DND-41 (cell line): ENCODE measurements around the gene POLR3B.

Experiments
- ATAC-seq: fragments of 200-7000 bp; cut with Tn5 transposase; 3 replicates; pipeline ENCODE4 v1.9.1; 2021; ENCODE audit warnings: low read depth; ENCODE audit not compliant: insufficient read depth
- DNase-seq: peaks from one replicate; pipeline ENCODE4 v3.0.0-alpha.2; 2020
- H2AFZ ChIP-seq: 2 replicates; pipeline ENCODE4 v1.6.0; 2012; ENCODE audit warnings: low read depth, low read length
- H3K27ac ChIP-seq: 2 replicates; pipeline ENCODE4 v1.5.1; 2012; ENCODE audit warnings: low read length, inconsistent platforms
- H3K27me3 ChIP-seq: fragments of 200-600 bp; sonication (generic); 2 replicates; pipeline ENCODE4 v1.6.0; 2012; ENCODE audit warnings: low read length, mild to moderate bottlenecking, inconsistent platforms; ENCODE audit not compliant: insufficient read depth, poor library complexity
- H3K36me3 ChIP-seq: 2 replicates; pipeline ENCODE4 v1.5.1; 2012; ENCODE audit warnings: low read length, inconsistent platforms; ENCODE audit not compliant: insufficient read depth
- H3K4me1 ChIP-seq: 2 replicates; pipeline ENCODE4 v1.5.1; 2012; ENCODE audit warnings: mild to moderate bottlenecking, low read length; ENCODE audit not compliant: insufficient read depth
- H3K4me2 ChIP-seq: 2 replicates; pipeline ENCODE4 v1.6.0; 2012; ENCODE audit warnings: mild to moderate bottlenecking, moderate library complexity, low read length, inconsistent platforms; ENCODE audit not compliant: insufficient read depth
- H3K4me3 ChIP-seq, 2 experiments: fragments of 200-600 bp in 1 of 2; shearing (Covaris generic) in 1 of 2; 2 replicates each; pipeline ENCODE4 v1.5.1; 2012 to 2016; ENCODE audit warnings: inconsistent platforms in 2 of 2, low read length in 2 of 2, mild to moderate bottlenecking in 2 of 2, low read depth in 1 of 2, moderate library complexity in 1 of 2
- H3K79me2 ChIP-seq: 2 replicates; pipeline ENCODE4 v1.6.0; 2012; ENCODE audit warnings: low read length, inconsistent platforms; ENCODE audit not compliant: insufficient read depth
- H3K9ac ChIP-seq: 2 replicates; pipeline ENCODE4 v1.6.0; 2012; ENCODE audit warnings: low read depth, mild to moderate bottlenecking, inconsistent platforms, low read length, moderate library complexity
- H3K9me3 ChIP-seq: 2 replicates; pipeline ENCODE4 v1.5.1; 2012; ENCODE audit warnings: low read length, moderate library complexity, mild to moderate bottlenecking, inconsistent platforms; ENCODE audit not compliant: insufficient read depth, severe bottlenecking
- H4K20me1 ChIP-seq: 2 replicates; pipeline ENCODE4 v1.6.0; 2012; ENCODE audit warnings: low read length; ENCODE audit not compliant: insufficient read depth
- EZH2 ChIP-seq: IDR thresholded peaks from 3 replicates; pipeline ENCODE4 v1.6.1; 2012; ENCODE audit warnings: borderline replicate concordance, low read depth, mild to moderate bottlenecking, moderate library complexity, low read length, inconsistent platforms; ENCODE audit not compliant: severe bottlenecking
- TF ChIP-seq, protein P1 (sequence below): IDR thresholded peaks from 2 replicates; pipeline ENCODE4 v1.5.1; 2012; ENCODE audit warnings: borderline replicate concordance, low read length, moderate library complexity, mild to moderate bottlenecking; ENCODE audit not compliant: poor library complexity, severe bottlenecking; ENCODE audit errors: extremely low read depth

The POLR3B gene

DNA sequence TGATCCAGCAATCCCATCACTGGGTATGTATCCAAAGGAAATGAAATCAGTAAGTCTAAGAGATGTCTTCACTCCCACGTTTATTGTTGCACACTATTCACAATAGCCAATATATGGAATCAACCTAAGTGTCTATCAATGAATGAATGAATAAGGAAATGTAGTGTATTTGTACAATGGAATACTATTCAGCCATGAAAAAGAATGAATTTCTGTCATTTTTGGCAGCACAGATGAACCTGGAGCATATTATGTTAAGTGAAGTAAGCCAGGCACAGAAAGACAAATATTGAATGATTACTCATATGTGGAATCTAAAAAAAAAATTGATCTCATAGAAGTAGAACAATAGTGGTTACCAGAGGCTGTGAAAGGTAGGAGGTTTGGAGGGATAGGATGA is 194.7 kb downstream of the POLR3B start:
- Histone ChIP-seq H3K4me2 (no peak overlapping the region), H3K27ac (no peak overlapping the region), H3K4me1 (no peaks in the 10 kb centered on the region), H3K9ac (no peak overlapping the region), H3K27me3 (no peaks in the 10 kb centered on the region), H3K79me2 (no peaks in the 10 kb centered on the region), H3K36me3 (no peaks in the 10 kb centered on the region), H3K9me3 (peaks cover 5% of the 10 kb centered on the region), H2AFZ (no peak overlapping the region), H3K4me3 (no peak overlapping the region), H4K20me1 (no peaks in the 10 kb centered on the region)
- DNase-seq = no peak
- no peak for ATAC-seq
- no peak for TF ChIP-seq EZH2
- TF ChIP-seq, protein P1, sequence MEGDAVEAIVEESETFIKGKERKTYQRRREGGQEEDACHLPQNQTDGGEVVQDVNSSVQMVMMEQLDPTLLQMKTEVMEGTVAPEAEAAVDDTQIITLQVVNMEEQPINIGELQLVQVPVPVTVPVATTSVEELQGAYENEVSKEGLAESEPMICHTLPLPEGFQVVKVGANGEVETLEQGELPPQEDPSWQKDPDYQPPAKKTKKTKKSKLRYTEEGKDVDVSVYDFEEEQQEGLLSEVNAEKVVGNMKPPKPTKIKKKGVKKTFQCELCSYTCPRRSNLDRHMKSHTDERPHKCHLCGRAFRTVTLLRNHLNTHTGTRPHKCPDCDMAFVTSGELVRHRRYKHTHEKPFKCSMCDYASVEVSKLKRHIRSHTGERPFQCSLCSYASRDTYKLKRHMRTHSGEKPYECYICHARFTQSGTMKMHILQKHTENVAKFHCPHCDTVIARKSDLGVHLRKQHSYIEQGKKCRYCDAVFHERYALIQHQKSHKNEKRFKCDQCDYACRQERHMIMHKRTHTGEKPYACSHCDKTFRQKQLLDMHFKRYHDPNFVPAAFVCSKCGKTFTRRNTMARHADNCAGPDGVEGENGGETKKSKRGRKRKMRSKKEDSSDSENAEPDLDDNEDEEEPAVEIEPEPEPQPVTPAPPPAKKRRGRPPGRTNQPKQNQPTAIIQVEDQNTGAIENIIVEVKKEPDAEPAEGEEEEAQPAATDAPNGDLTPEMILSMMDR = no peak
